Osteoblast (primary cell): ENCODE results near the gene SMIM1. TPM values are rescaled to one million over a fixed set of nuclear protein-coding genes. Genes with fewer than 3 reads are reported as not detected.

Experiments used
- DNase-seq: peaks from one replicate; pipeline ENCODE4 v3.0.0; 2011; ENCODE audit warnings: low spot score, mixed read lengths; ENCODE audit not compliant: insufficient read length; ENCODE audit errors: missing footprints
- H2AFZ ChIP-seq: 2 replicates; pipeline ENCODE4 v1.6.0; 2011; ENCODE audit warnings: mild to moderate bottlenecking, low read length
- H3K27ac ChIP-seq: 2 replicates; pipeline ENCODE4 v1.5.1; 2011; ENCODE audit warnings: mild to moderate bottlenecking, low read depth, low read length, moderate library complexity
- H3K27me3 ChIP-seq: 2 replicates; pipeline ENCODE4 v1.6.0; 2012; ENCODE audit warnings: mild to moderate bottlenecking, control low read depth, inconsistent platforms, low read length, moderate library complexity; ENCODE audit not compliant: insufficient read depth
- H3K36me3 ChIP-seq: 2 replicates; pipeline ENCODE4 v1.5.1; 2011; ENCODE audit warnings: mild to moderate bottlenecking, low read length, control low read depth, moderate library complexity; ENCODE audit not compliant: insufficient read depth
- H3K4me1 ChIP-seq: 2 replicates; pipeline ENCODE4 v1.5.1; 2011; ENCODE audit warnings: mild to moderate bottlenecking, low read length, control low read depth, moderate library complexity; ENCODE audit not compliant: insufficient read depth
- H3K4me2 ChIP-seq: 2 replicates; pipeline ENCODE4 v1.6.0; 2011; ENCODE audit warnings: mild to moderate bottlenecking, low read length; ENCODE audit not compliant: insufficient read depth
- H3K4me3 ChIP-seq: fragments of 200-600 bp; sonication (generic); 3 replicates; pipeline ENCODE4 v1.5.1; 2012; ENCODE audit warnings: mild to moderate bottlenecking, low read length, inconsistent platforms; ENCODE audit not compliant: insufficient read depth
- H3K79me2 ChIP-seq: 2 replicates; pipeline ENCODE4 v1.6.0; 2012; ENCODE audit warnings: mild to moderate bottlenecking, low read length, control low read depth, inconsistent platforms; ENCODE audit not compliant: insufficient read depth
- H3K9me3 ChIP-seq: 2 replicates; pipeline ENCODE4 v1.5.1; 2011; ENCODE audit warnings: low read depth, low read length, control low read depth
- H4K20me1 ChIP-seq: 2 replicates; pipeline ENCODE4 v1.6.0; 2012; ENCODE audit warnings: mild to moderate bottlenecking, low read length, control low read depth; ENCODE audit not compliant: insufficient read depth
- CTCF ChIP-seq: IDR thresholded peaks from 2 replicates; pipeline ENCODE4 v1.5.1; 2011; ENCODE audit warnings: mild to moderate bottlenecking, low read depth, low read length, moderate library complexity; ENCODE audit errors: extremely low read depth
- total RNA-seq: library from RNA; depleted of rRNA; stranded (reverse); fragments of >200 nt; gene quantifications from 2 replicates; pipeline ENCODE4 v1.2.3, GENCODE V29; 2012

The SMIM1 gene
- total RNA-seq, 1 donor = not detected

DNA sequence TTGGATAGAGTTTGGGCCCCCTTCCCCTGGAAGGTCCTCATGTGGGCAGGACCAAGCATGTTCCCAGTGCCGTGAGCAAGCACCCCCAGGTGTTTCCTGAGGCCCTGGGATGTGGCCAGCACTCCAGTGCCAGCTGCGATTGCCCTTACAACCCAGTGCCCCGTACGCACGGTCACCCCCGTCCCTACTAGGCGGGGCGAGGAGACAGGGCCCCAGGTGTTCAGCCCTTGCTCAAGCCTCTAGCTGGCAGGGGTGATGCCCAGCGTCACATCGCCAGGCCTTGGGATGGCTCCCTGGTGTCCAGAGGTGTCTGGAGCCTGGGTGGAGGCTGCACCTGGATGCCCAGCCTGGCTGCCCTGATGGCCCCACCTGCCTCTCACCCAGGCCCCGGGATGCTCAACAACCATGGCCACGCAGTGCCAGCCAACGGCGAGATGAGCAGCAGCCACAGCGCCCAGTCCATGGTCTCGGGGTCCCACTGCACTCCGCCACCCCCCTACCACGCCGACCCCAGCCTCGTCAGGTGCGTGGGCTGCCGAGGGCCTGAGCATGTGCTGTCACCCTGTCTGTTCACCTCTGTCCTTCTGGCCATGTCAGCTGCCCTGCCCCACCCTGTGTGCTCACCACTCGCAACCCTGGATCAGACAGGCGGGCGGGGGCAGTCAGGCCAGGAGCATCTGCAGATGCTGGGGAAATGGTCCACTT is 41.9 kb upstream of the SMIM1 start:
- DNase-seq = peak; percentile 62
- Histone ChIP-seq H3K4me1 (peaks cover 4% of the 10 kb centered on the region), H3K27me3 (peaks cover 21% of the 10 kb centered on the region), H3K36me3 (no peaks in the 10 kb centered on the region), H3K9me3 (no peaks in the 10 kb centered on the region), H3K27ac (no peak overlapping the region), H3K79me2 (no peaks in the 10 kb centered on the region), H2AFZ (no peak overlapping the region), H4K20me1 (no peaks in the 10 kb centered on the region), H3K4me3 (no peak overlapping the region), H3K4me2 (no peak overlapping the region)
- no peak for TF ChIP-seq CTCF

- peaks cover 5% of the 10 kb centered on the region for H3K36me3 ChIP-seq
- peaks cover 11% of the 10 kb centered on the region for H3K4me1 ChIP-seq
- no peaks in the 10 kb centered on the region for H3K79me2 ChIP-seq
- H3K27me3 ChIP-seq = peaks cover 21% of the 10 kb centered on the region
- H4K20me1 ChIP-seq = no peaks in the 10 kb centered on the region
- no peak overlapping the region for H3K4me2 ChIP-seq
- H3K4me3 ChIP-seq = no peak overlapping the region
- H3K27ac ChIP-seq = no peak overlapping the region
- DNase-seq = peak; percentile 72
- no peaks in the 10 kb centered on the region for H3K9me3 ChIP-seq
- no peak for TF ChIP-seq CTCF
- H2AFZ ChIP-seq = no peak overlapping the region
Measured at GRCh38 chr1:3731583-3732433, 40.7 kb upstream of the SMIM1 start.

GRCh38 chr1:3732434-3733093 is 40.0 kb upstream of the SMIM1 start:
- no peaks in the 10 kb centered on the region for H3K79me2 ChIP-seq
- H2AFZ ChIP-seq = no peak overlapping the region
- TF ChIP-seq CTCF = no peak
- peaks cover 8% of the 10 kb centered on the region for H3K36me3 ChIP-seq
- H3K27ac ChIP-seq = no peak overlapping the region
- H3K4me3 ChIP-seq = no peak overlapping the region
- no peaks in the 10 kb centered on the region for H3K9me3 ChIP-seq
- H3K4me2 ChIP-seq = no peak overlapping the region
- peak; percentile 90 for DNase-seq
- no peaks in the 10 kb centered on the region for H4K20me1 ChIP-seq
- peaks cover 11% of the 10 kb centered on the region for H3K4me1 ChIP-seq
- H3K27me3 ChIP-seq = peaks cover 21% of the 10 kb centered on the region
